Thoracic aorta (tissue), 2 donors: ENCODE measurements around the gene CRACR2B. TPM values are rescaled to one million over a fixed set of nuclear protein-coding genes. Genes with fewer than 3 reads are reported as not detected.

Source experiments
- ATAC-seq: fragments of 150-250 bp; one replicate; pipeline ENCODE4 v1.8.0; 2017; ENCODE audit warnings: low read depth; ENCODE audit not compliant: insufficient number of reproducible peaks, low FRiP score
- DNase-seq: peaks from one replicate; pipeline ENCODE4 v3.0.0-alpha.2; 2020; ENCODE audit warnings: low spot score
- H3K27ac ChIP-seq, 2 donors: fragments of 200-600 bp; sonication (generic); 1 replicate in 1 of 2; 2 replicates in 1 of 2; pipeline ENCODE4 v1.5.1; 2016; ENCODE audit warnings: mild to moderate bottlenecking in 2 of 2, moderate library complexity in 2 of 2
- H3K27me3 ChIP-seq: fragments of 200-600 bp; sonication (generic); replicated peaks from 2 replicates; pipeline ENCODE4 v1.6.0; 2016; ENCODE audit warnings: mild to moderate bottlenecking; ENCODE audit not compliant: insufficient read depth
- H3K36me3 ChIP-seq: fragments of 200-600 bp; sonication (generic); one replicate; pipeline ENCODE4 v1.5.1; 2016
- H3K4me1 ChIP-seq, 2 donors: fragments of 200-600 bp; sonication (generic); 1 replicate in 1 of 2; 2 replicates in 1 of 2; pipeline versions ENCODE4 v1.5.1 to v1.6.0; 2016; ENCODE audit warnings: low read depth in 2 of 2, mild to moderate bottlenecking in 1 of 2; ENCODE audit not compliant: control insufficient read depth in 1 of 2
- H3K4me3 ChIP-seq: fragments of 200-600 bp; sonication (generic); 2 replicates; pipeline ENCODE4 v1.5.1; 2016; ENCODE audit warnings: mild to moderate bottlenecking
- H3K9me3 ChIP-seq: fragments of 200-600 bp; sonication (generic); 2 replicates; pipeline ENCODE4 v1.5.1; 2016
- total RNA-seq, 2 donors: library from RNA; depleted of rRNA; stranded (reverse); fragments of >200 nt; gene quantifications; one replicate each; pipeline versions ENCODE4 v1.1.0 to v1.2.3, GENCODE V29; 2016
- TF ChIP-seq, protein P1 (sequence below): fragments of 200-600 bp; sonication (generic); IDR thresholded peaks from one replicate; pipeline ENCODE4 v1.5.1; 2019; ENCODE audit warnings: antibody characterized with exemption

The CRACR2B gene
- total RNA-seq, 2 donors from 2014 or later: 9.6 to 11.6 TPM

GRCh38 chr11:799641-800316, 27.9 kb upstream of the CRACR2B start:
- TF ChIP-seq, protein P1, sequence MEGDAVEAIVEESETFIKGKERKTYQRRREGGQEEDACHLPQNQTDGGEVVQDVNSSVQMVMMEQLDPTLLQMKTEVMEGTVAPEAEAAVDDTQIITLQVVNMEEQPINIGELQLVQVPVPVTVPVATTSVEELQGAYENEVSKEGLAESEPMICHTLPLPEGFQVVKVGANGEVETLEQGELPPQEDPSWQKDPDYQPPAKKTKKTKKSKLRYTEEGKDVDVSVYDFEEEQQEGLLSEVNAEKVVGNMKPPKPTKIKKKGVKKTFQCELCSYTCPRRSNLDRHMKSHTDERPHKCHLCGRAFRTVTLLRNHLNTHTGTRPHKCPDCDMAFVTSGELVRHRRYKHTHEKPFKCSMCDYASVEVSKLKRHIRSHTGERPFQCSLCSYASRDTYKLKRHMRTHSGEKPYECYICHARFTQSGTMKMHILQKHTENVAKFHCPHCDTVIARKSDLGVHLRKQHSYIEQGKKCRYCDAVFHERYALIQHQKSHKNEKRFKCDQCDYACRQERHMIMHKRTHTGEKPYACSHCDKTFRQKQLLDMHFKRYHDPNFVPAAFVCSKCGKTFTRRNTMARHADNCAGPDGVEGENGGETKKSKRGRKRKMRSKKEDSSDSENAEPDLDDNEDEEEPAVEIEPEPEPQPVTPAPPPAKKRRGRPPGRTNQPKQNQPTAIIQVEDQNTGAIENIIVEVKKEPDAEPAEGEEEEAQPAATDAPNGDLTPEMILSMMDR: no peak
- peaks cover 18 to 47% of the 10 kb centered on the region in 2 donors for H3K4me1 ChIP-seq
- H3K9me3 ChIP-seq: no peaks in the 10 kb centered on the region
- DNase-seq (no peak), ATAC-seq (no peak)
- H3K27me3 ChIP-seq: no peaks in the 10 kb centered on the region
- H3K27ac ChIP-seq: no peak overlapping the region
- H3K4me3 ChIP-seq: no peak overlapping the region
- H3K36me3 ChIP-seq: peaks cover 18% of the 10 kb centered on the region

DNA sequence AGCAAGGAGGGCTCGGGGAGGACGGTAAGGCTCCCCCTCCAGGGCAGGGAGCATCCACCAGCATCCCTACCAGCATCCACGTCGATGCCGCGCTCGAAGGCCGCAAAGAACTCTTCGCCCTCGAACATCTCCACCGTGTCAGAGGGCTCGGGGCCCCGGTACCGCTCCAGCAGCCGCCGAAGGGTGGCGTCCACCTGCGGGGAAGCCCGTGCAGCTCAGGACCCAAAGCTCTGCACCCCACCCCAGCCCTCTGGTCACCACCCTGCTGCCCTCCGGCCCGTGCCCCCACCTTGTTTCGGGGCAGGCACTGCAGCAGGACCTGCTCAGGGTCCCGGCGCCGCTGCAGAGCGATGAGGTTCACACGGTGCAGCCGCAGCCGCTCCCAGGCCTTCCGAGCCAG, 27.2 kb upstream of the CRACR2B start:
- Histone ChIP-seq H3K4me3 (no peak overlapping the region), H3K27ac (no peak overlapping the region), H3K36me3 (peaks cover 18% of the 10 kb centered on the region), H3K9me3 (no peaks in the 10 kb centered on the region), H3K4me1 (peaks cover 18 to 41% of the 10 kb centered on the region in 2 donors), H3K27me3 (no peaks in the 10 kb centered on the region)
- DNase-seq (no peak), ATAC-seq (no peak)
- TF ChIP-seq, protein P1: no peak

DNA sequence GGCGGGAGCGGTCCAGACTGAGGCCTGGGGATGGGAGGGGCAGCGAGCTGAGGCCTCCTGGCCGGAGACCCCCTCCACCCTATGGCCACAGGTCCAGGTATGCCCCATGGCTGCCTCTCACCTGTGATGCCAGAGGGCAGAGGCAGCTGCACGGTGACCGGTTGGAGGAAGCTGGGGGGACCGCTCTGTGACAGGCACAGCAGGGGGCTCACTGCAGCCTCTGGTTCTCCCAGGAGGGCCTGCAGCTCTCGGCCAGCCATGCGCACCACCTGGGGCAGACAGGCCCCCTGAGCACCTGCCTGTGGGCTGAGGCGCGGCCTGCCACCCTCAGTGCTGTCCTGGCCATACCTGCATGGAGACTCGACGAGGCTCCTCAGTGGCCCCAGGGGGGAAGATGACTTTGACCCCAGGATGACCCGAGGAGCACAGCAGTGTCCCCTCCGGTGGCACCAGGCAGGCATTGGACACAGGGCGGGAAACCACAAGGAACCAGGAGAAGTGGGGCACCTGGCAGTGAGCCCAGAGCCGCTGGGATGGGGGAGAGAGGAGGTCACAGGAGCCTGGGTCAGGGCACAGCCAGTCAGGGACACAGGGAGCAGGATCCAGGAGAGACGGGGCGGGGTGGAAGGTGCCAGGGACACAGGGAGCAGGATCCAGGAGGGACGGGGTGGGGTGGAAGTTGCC, 26.5 kb upstream of the CRACR2B start:
- TF ChIP-seq, protein P1: no peak
- H3K4me3 ChIP-seq: no peak overlapping the region
- H3K36me3 ChIP-seq: peaks cover 18% of the 10 kb centered on the region
- H3K4me1 ChIP-seq: peaks cover 15 to 36% of the 10 kb centered on the region in 2 donors
- no peaks in the 10 kb centered on the region for H3K9me3 ChIP-seq
- DNase-seq (no peak), ATAC-seq (no peak)
- H3K27me3 ChIP-seq: no peaks in the 10 kb centered on the region
- no peak overlapping the region for H3K27ac ChIP-seq

GRCh38 chr11:802018-802617, 25.6 kb upstream of the CRACR2B start:
- ATAC-seq: no peak

More at GRCh38 chr11:802018-802617, 25.6 kb upstream of the CRACR2B start:
- no peaks in the 10 kb centered on the region for H3K27me3 ChIP-seq
- peaks cover 18% of the 10 kb centered on the region for H3K36me3 ChIP-seq
- TF ChIP-seq, protein P1: no peak
- H3K4me1 ChIP-seq: peaks cover 9 to 28% of the 10 kb centered on the region in 2 donors
- no peaks in the 10 kb centered on the region for H3K9me3 ChIP-seq
- DNase-seq: no peak
- H3K27ac ChIP-seq: no peak overlapping the region
- H3K4me3 ChIP-seq: no peak overlapping the region
